GM12872 (cell line): ENCODE results near the gene LCN15.

Experiments
- CTCF ChIP-seq: IDR thresholded peaks from 3 replicates; pipeline ENCODE4 v1.5.1; 2011; ENCODE audit warnings: low read depth, mild to moderate bottlenecking, low read length, moderate library complexity; ENCODE audit not compliant: insufficient read depth

LCN15 gene

GRCh38 chr9:136711751-136712689, 52.3 kb downstream of the LCN15 start, which contains the start of gene DIPK1B:
DIPK1B (plus strand) TSS chr9:136712572; CDS start chr9:136712666, 94 bp downstream.
- no peak for TF ChIP-seq CTCF

GRCh38 chr9:136710543-136710942, 53.8 kb downstream of the LCN15 start:
- TF ChIP-seq CTCF, result no peak
